Upper lobe of right lung (tissue), 1 donor: ENCODE results near the gene SERHL2. TPM values are rescaled to one million over a fixed set of nuclear protein-coding genes. Genes with fewer than 3 reads are reported as not detected.
"Not testable (repeated sequence)": the region's sequence is repeated elsewhere in the genome, so short reads cannot be mapped to it uniquely, and the experiment has no call there.

ENCODE experiments used
- ATAC-seq: fragments of 200-7000 bp; cut with Tn5 transposase; one replicate; pipeline ENCODE4 v1.9.1; 2020; ENCODE audit warnings: mild to moderate bottlenecking, moderate library complexity
- DNase-seq: peaks from one replicate; pipeline ENCODE4 v3.0.0-alpha.2; 2020
- H3K27ac ChIP-seq: fragments of 200-600 bp; one replicate; pipeline ENCODE4 v1.8.0; 2022
- H3K27me3 ChIP-seq: fragments of 200-600 bp; one replicate; pipeline ENCODE4 v1.8.0; 2022; ENCODE audit warnings: mild to moderate bottlenecking
- H3K36me3 ChIP-seq: fragments of 200-600 bp; one replicate; pipeline ENCODE4 v1.8.0; 2022
- H3K4me1 ChIP-seq: fragments of 200-600 bp; one replicate; pipeline ENCODE4 v1.8.0; 2022
- H3K4me3 ChIP-seq: fragments of 200-600 bp; one replicate; pipeline ENCODE4 v1.8.0; 2022; ENCODE audit warnings: mild to moderate bottlenecking
- H3K9me3 ChIP-seq: fragments of 200-600 bp; one replicate; pipeline ENCODE4 v1.8.0; 2022
- CTCF ChIP-seq: fragments of 200-600 bp; IDR thresholded peaks from one replicate; pipeline ENCODE4 v1.8.0; 2022; ENCODE audit warnings: antibody characterized with exemption
- intact Hi-C: fragments of 100-400 bp; cut with DNase I; formaldehyde crosslinking; loops from one replicate; pipeline ENCODE4 v1.11.0; 2022
- total RNA-seq: library from RNA; stranded (reverse); fragmentation: NEBNext Ultra II Directional; extraction: Animal tissue kit (Norgen Biotek cat#: 25700); gene quantifications from one replicate; pipeline ENCODE4 v1.2.1, GENCODE V29; 2021
- donor health status: DM: no; HTN: yes; CAD: no; lungs with severe emphysema.

The SERHL2 gene
- total RNA-seq, 1 donor from 2014 or later: 1.2 TPM

- Histone ChIP-seq H3K4me3 (no peak overlapping the region), H3K27me3 (no peaks in the 10 kb centered on the region), H3K27ac (no peak overlapping the region), H3K4me1 (no peaks in the 10 kb centered on the region), H3K9me3 (no peaks in the 10 kb centered on the region), H3K36me3 (no peaks in the 10 kb centered on the region)
- no peak for TF ChIP-seq CTCF
- DNase-seq (no peak), ATAC-seq (no peak)
- intact Hi-C loops: no loop called here
These were observed 25.0 kb upstream of the SERHL2 start for GRCh38 chr22:42528591-42529307.

- H3K4me1 ChIP-seq, H3K4me3 ChIP-seq, intact Hi-C loops, DNase-seq, H3K27me3 ChIP-seq, H3K27ac ChIP-seq, H3K36me3 ChIP-seq, H3K9me3 ChIP-seq: not testable (repeated sequence)
- ATAC-seq: peak; percentile 37
These were observed 24.3 kb upstream of the SERHL2 start for GRCh38 chr22:42529435-42529834.

- H3K4me3 ChIP-seq, H3K4me1 ChIP-seq, H3K27me3 ChIP-seq, ATAC-seq, H3K36me3 ChIP-seq, DNase-seq, H3K9me3 ChIP-seq, H3K27ac ChIP-seq, intact Hi-C loops: not testable (repeated sequence)
These were observed 22.2 kb upstream of the SERHL2 start for GRCh38 chr22:42531401-42532084.

- no peak overlapping the region for H3K4me3 ChIP-seq
- no peaks in the 10 kb centered on the region for H3K9me3 ChIP-seq
- H3K4me1 ChIP-seq: peaks cover 6% of the 10 kb centered on the region
- H3K36me3 ChIP-seq: no peaks in the 10 kb centered on the region
- no peaks in the 10 kb centered on the region for H3K27me3 ChIP-seq
- H3K27ac ChIP-seq: no peak overlapping the region
- DNase-seq: no peak
- intact Hi-C loops: no loop called here
- TF ChIP-seq CTCF: no peak
- ATAC-seq: no peak
These were observed 20.1 kb upstream of the SERHL2 start for GRCh38 chr22:42533638-42533977.

GRCh38 chr22:42535082-42535731 is 18.5 kb upstream of the SERHL2 start:
- ATAC-seq, H3K27ac ChIP-seq, H3K4me3 ChIP-seq, H3K9me3 ChIP-seq, H3K36me3 ChIP-seq, H3K27me3 ChIP-seq, intact Hi-C loops, H3K4me1 ChIP-seq, DNase-seq: not testable (repeated sequence)

GRCh38 chr22:42536166-42536565 is 17.6 kb upstream of the SERHL2 start:
- intact Hi-C loops: no loop called here
- peaks cover 6% of the 10 kb centered on the region for H3K4me1 ChIP-seq
- H3K27ac ChIP-seq: no peak overlapping the region
- ATAC-seq: no peak
- no peaks in the 10 kb centered on the region for H3K27me3 ChIP-seq
- no peaks in the 10 kb centered on the region for H3K9me3 ChIP-seq
- no peak for TF ChIP-seq CTCF
- H3K36me3 ChIP-seq: no peaks in the 10 kb centered on the region
- no peak for DNase-seq
- no peak overlapping the region for H3K4me3 ChIP-seq

GRCh38 chr22:42536634-42537033 is 17.1 kb upstream of the SERHL2 start:
- H3K27me3 ChIP-seq, H3K4me1 ChIP-seq, H3K9me3 ChIP-seq, DNase-seq, intact Hi-C loops, H3K36me3 ChIP-seq, ATAC-seq, H3K4me3 ChIP-seq, H3K27ac ChIP-seq: not testable (repeated sequence)

- H3K4me3 ChIP-seq, H3K9me3 ChIP-seq, DNase-seq, H3K4me1 ChIP-seq, H3K27ac ChIP-seq, H3K27me3 ChIP-seq, H3K36me3 ChIP-seq, intact Hi-C loops: not testable (repeated sequence)
- ATAC-seq: peak; percentile 90
These were observed 16.4 kb upstream of the SERHL2 start for GRCh38 chr22:42537199-42537831.

- peak overlapping the region; percentile 24 for H3K27ac ChIP-seq
- H3K27me3 ChIP-seq, intact Hi-C loops, H3K4me3 ChIP-seq, H3K4me1 ChIP-seq, H3K9me3 ChIP-seq, DNase-seq, H3K36me3 ChIP-seq: not testable (repeated sequence)
- peak; percentile 92 for ATAC-seq
These were observed 14.5 kb upstream of the SERHL2 start for GRCh38 chr22:42539236-42539771.
